Duodenal mucosa (tissue), 2 donors: Measurements from ENCODE around the gene TNFRSF19.

Experiments used
- H3K27ac ChIP-seq: one replicate; pipeline ENCODE4 v1.7.0; 2013; ENCODE audit warnings: low read depth, low read length
- H3K27me3 ChIP-seq, 2 donors: one replicate each; pipeline ENCODE4 v1.7.0; 2013; ENCODE audit warnings: low read length in 2 of 2, control low read depth in 1 of 2; ENCODE audit not compliant: insufficient read depth in 2 of 2, control insufficient read depth in 1 of 2
- H3K36me3 ChIP-seq, 2 donors: one replicate each; pipeline ENCODE4 v1.7.0; 2013; ENCODE audit warnings: low read length in 2 of 2, control low read depth in 1 of 2; ENCODE audit not compliant: insufficient read depth in 2 of 2, control insufficient read depth in 1 of 2
- H3K4me1 ChIP-seq, 2 donors: one replicate each; pipeline ENCODE4 v1.7.0; 2013; ENCODE audit warnings: low read length in 2 of 2, control low read depth in 1 of 2; ENCODE audit not compliant: insufficient read depth in 2 of 2, control insufficient read depth in 1 of 2
- H3K4me3 ChIP-seq, 2 donors: one replicate each; pipeline ENCODE4 v1.7.0; 2013; ENCODE audit warnings: low read length in 2 of 2, low read depth in 1 of 2
- H3K9ac ChIP-seq, 2 donors: one replicate each; pipeline ENCODE4 v1.7.0; 2013; ENCODE audit warnings: low read length in 2 of 2, low read depth in 1 of 2
- H3K9me3 ChIP-seq, 2 donors: one replicate each; pipeline ENCODE4 v1.7.0; 2013; ENCODE audit warnings: low read length in 2 of 2, control low read depth in 1 of 2; ENCODE audit not compliant: control insufficient read depth in 1 of 2

The TNFRSF19 gene

GRCh38 chr13:23622985-23623384, 52.8 kb downstream of the TNFRSF19 start:
- H3K27ac ChIP-seq = no peak overlapping the region
- H3K27me3 ChIP-seq = no peaks in the 10 kb centered on the region
- no peak overlapping the region for H3K4me3 ChIP-seq
- H3K4me1 ChIP-seq = no peaks in the 10 kb centered on the region
- no peak overlapping the region for H3K9ac ChIP-seq
- no peaks in the 10 kb centered on the region for H3K36me3 ChIP-seq
- H3K9me3 ChIP-seq = no peaks in the 10 kb centered on the region

DNA sequence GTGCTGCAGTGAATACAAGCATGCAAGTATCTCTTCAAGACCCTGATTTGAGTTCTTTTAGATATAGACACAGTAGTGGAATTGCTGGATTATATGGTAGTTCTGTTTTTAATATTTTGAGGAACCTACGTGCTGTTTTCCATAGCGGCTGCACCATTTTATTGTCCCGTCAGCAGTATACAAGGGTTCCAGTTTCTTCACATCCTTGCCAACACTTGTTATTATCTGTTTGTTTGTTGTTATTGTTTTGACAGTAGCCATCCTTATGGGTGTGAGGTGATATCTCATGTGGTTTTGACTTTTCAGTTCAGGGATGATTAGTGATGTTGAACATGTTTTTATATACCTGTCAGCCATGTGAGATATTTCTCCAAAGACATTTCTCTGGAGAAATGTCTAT, 53.2 kb downstream of the TNFRSF19 start:
- Histone ChIP-seq H3K27ac (no peak overlapping the region), H3K4me1 (no peaks in the 10 kb centered on the region), H3K4me3 (no peak overlapping the region), H3K9me3 (no peaks in the 10 kb centered on the region), H3K27me3 (no peaks in the 10 kb centered on the region), H3K36me3 (no peaks in the 10 kb centered on the region), H3K9ac (no peak overlapping the region)

DNA sequence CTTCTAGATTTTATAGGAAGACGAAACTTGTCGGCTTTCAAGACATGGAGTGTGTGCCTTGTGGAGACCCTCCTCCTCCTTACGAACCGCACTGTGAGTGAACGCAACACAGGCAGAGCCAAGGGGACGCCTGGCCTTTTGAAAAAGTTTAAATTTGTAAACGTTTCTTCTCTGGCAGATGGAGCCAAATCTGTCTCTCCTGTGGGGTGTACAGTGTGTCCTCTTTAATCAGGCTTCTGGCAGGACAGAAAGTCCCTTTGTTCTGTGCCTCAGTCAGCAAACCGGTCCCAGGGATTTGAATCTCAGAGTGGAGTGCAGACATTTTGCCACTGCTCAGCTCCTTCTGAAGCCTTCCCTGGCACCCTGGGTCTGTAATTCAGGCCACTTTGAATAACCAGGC, 56.5 kb downstream of the TNFRSF19 start:
- no peaks in the 10 kb centered on the region for H3K4me1 ChIP-seq
- no peaks in the 10 kb centered on the region for H3K36me3 ChIP-seq
- H3K4me3 ChIP-seq = no peak overlapping the region
- H3K9ac ChIP-seq = no peak overlapping the region
- no peaks in the 10 kb centered on the region for H3K27me3 ChIP-seq
- no peak overlapping the region for H3K27ac ChIP-seq
- no peaks in the 10 kb centered on the region for H3K9me3 ChIP-seq

DNA sequence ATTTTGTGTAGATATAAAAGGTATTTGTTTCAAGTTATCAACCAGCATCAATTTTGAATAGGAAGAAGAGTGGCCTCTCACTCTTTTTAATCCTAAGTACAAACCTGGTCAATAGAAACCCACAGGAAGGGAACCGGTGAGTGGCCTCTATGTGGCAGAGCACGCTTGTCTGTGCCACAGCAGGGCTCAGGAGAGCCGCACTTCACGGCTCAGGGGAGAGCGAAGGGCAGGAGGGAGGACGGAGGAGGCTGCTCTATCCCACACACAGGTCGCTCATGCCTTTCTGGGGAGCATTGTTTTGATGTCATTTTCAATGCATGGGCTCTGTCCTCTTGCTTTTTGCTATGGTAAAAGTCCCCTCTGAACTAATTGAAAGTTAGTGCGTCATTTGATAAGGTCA, 57.2 kb downstream of the TNFRSF19 start:
- Histone ChIP-seq H3K9me3 (no peaks in the 10 kb centered on the region), H3K27me3 (no peaks in the 10 kb centered on the region), H3K36me3 (no peaks in the 10 kb centered on the region), H3K4me3 (no peak overlapping the region), H3K4me1 (no peaks in the 10 kb centered on the region), H3K27ac (no peak overlapping the region), H3K9ac (no peak overlapping the region)

- Histone ChIP-seq H3K9ac (no peak overlapping the region), H3K4me3 (no peak overlapping the region), H3K9me3 (no peaks in the 10 kb centered on the region), H3K27ac (no peak overlapping the region), H3K4me1 (no peaks in the 10 kb centered on the region), H3K27me3 (no peaks in the 10 kb centered on the region), H3K36me3 (no peaks in the 10 kb centered on the region)
Observed at GRCh38 chr13:23628250-23628649, 58.0 kb downstream of the TNFRSF19 start.

DNA sequence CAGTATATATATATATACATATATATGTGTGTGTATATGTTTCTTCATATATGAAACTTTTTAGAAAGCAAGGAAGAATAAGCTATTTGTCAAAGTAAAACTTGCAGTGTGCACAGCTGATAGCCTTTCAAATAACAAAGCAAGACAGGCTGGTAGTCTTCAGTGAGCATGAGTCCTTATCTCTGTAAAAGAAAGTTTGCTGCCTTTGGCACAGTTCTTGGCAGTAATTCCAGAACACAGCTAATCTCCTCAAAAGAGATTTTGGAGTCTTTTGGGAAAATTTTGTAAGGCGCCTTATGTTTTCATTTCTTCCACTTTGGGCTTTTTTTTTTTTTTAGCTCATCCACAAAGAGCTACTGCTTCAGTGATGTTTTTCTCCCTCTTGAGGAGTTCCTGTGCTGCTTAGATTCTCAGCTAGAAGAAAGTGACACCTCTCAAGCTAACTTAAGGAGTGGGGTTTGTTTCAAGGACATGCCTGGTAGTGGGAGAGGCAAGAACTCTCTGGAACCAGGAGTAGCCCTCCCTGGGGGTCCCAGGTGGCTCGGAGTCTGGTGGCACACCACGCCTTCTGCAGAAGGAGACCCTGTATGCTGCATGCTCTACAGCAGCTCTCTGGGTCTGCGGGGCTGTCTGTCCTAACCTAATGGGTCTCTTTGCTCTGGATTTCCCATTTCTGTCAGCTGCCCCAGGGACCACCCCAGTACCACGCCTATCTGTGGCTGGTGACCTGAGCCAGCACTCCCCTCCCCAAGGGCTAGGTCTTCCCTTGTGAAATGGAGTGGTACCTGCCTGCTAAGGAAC, 58.8 kb downstream of the TNFRSF19 start:
- Histone ChIP-seq H3K9me3 (no peaks in the 10 kb centered on the region), H3K9ac (no peak overlapping the region), H3K27ac (no peak overlapping the region), H3K36me3 (no peaks in the 10 kb centered on the region), H3K4me1 (no peaks in the 10 kb centered on the region), H3K27me3 (no peaks in the 10 kb centered on the region), H3K4me3 (no peak overlapping the region)

- Histone ChIP-seq H3K27me3 (no peaks in the 10 kb centered on the region), H3K9ac (no peak overlapping the region), H3K9me3 (no peaks in the 10 kb centered on the region), H3K36me3 (no peaks in the 10 kb centered on the region), H3K27ac (no peak overlapping the region), H3K4me3 (no peak overlapping the region), H3K4me1 (no peaks in the 10 kb centered on the region)
Observed at GRCh38 chr13:23629566-23630272, 59.5 kb downstream of the TNFRSF19 start.

DNA sequence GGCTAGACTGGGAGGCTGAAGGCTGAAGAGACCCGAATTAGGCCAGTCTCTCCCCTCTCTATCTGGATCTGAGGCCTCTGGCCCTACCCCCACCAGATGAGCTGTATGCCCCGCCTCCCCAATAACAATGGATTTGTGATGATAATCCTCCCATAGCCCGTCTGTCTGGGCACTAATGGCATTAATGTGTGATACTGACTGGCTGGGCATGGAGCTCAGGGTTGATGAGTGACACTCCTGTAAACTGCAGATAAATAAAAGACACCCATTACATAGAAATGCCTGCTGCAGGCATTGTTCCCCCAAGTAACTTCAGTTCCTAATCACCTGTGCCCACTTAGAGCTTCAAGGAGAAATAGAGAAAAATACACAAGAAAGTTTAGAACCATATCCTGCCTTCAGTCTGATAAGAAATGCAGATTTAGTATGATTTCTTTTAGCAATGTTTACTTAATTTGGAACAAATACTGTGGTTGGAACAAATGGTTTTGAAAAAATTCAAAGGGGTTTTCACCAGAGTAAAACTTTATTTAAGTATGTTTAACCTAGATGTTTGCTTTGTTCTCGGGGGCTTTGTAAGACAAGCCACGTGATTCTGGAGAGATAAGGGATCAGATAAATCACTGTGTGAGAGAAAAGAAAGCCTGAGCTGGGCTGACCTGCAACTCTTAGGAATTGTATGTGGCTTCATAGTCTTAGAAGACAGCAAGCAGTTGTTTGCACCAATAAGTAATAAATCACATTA, 60.3 kb downstream of the TNFRSF19 start:
- no peaks in the 10 kb centered on the region for H3K4me1 ChIP-seq
- H3K9ac ChIP-seq = no peak overlapping the region
- no peak overlapping the region for H3K4me3 ChIP-seq
- H3K9me3 ChIP-seq = no peaks in the 10 kb centered on the region
- no peaks in the 10 kb centered on the region for H3K36me3 ChIP-seq
- H3K27me3 ChIP-seq = no peaks in the 10 kb centered on the region
- no peak overlapping the region for H3K27ac ChIP-seq

- Histone ChIP-seq H3K4me1 (no peaks in the 10 kb centered on the region), H3K9me3 (no peaks in the 10 kb centered on the region), H3K36me3 (no peaks in the 10 kb centered on the region), H3K4me3 (no peak overlapping the region), H3K27ac (no peak overlapping the region), H3K27me3 (no peaks in the 10 kb centered on the region), H3K9ac (no peak overlapping the region)
Observed at GRCh38 chr13:23631311-23632047, 61.3 kb downstream of the TNFRSF19 start.
